Measurements from ENCODE around the gene ARID5B.

ARID5B gene

DNA sequence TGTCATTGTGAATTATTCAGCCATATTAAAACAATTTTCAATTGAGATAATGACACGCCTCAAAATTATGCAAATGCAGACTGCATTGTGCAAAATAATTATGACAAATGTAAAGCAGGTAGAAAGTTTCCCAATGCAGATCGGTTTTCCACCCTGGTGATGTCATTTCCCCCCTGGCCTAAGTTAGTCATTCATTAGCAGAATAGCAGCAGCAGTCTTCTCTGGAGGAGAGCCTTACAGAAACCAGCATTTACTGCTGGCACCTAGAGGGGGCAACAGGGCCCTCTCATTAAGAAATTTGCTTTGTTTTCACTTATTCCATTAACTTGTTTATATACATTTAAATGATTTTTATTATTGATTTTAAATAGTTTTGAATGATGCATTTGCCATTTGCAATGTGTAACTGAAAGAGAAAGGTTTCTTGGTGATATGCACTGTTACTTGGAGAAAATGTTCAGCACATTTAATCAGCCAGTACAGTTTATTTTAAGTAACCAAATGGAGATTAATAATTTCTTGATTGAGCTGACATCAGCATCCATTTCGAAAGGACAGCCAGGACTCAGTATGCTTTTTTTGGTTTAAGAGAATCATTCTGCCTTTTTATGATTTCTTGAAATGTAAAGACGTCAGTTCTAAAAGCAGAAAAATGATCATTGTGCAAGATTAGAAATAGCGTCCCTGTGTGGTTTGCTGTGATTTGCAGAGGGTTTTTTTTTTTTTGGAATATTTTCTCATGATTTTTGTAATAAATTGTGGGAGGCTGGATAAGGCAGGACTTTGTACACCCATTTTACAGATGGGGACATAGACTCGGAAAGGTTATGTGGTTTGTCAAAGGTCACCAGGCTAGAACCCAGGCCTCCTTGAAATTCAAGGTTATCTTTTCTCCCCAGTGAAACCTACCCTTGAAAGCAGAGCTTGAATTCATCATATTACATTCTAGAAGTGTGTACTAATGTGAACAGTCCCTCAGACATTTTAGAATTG, 3.5 kb downstream of the ARID5B start:
- DNase-seq (ENCODE audit: low read depth) = peak; percentile 76

DNA sequence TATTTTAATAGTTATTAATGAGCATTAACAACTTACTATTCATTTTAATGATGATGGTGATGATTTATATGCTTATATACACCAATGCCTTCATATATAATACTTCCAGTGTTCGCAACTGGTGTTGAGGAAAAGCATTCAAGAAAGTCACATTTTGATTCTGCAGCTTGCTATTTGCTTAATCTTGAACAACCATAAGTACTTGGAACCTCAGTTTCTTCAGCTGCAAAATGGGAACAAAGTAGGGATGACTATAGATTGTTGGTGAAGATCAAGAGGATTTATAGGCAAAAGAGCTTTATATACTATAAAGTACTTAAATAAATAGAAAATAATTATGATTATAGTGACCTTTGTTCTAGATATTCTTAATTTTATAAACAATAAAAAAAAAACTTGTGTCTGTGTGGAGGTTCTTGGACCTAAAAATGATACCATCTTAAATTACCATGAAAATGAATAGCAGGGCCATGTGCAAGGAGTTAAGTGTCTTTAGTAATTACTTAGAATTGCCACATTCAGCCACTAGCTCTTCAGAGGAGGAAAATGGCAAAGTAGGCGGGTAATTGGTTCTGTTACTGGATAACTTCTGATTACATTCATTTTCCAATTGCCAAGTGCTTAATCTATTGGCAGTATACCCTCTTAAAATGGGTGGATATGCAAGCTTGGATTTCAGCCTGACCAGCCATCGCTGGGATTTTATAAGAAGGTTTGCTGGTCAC, 4.5 kb downstream of the ARID5B start:
- DNase-seq (ENCODE audit: low read depth) = no peak

DNA sequence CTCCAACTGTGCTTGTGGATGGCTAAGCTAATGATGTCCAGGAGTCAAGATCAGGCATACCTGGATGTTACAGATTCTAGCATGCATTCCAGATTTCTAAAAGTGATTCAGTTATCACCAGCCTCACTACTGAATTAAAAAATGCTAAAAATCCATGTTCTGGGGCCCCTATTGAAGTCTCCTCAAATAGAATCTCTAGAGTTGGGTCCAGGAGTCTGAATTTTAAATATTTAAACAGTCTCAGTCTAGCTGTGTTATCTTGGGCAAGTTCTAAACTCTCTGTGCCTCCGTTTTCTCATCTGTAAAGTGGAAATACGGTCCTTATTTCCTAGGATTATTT, 5.0 kb downstream of the ARID5B start:
- DNase-seq (ENCODE audit: low read depth) = no peak

DNA sequence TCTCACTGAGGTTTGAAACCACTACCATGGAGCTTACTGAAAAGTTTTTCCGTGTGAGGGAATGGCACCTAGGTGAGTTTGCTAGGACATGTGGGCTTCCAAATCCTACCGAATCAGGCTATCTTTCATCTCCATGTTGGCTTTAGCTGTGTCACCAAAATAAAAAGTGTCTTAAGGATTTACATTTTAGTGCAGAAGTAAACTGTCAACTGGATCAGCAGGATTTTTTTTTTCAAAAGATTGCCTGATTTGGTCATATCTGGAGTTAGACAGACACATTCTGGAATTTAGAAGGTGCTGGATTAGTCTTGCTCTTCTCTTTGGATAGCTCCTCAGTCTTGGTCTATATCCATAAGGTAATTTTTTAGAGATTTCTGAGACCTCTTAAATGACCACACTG, 5.5 kb downstream of the ARID5B start:
- DNase-seq (ENCODE audit: low read depth) = no peak

DNA sequence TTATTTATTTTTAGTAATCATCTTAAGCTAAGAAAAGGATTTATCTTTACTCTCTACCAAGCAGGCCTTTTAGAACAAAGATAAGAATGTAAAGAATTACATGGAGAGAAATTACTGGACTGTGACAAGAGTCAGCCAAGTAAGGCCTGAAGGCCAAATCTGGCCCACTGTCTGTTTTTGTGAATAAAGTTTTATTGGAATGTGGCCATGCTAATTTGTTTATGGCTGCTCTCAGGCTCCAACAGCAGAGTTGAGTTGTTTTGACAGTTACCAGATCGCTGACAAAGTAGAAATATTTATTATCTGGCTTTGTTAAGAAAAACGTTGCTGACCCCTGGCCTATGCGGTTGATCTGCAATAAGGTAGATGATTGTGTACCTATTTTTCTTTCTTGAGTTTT, 6.1 kb downstream of the ARID5B start:
- no peak for DNase-seq (ENCODE audit: low read depth)

DNA sequence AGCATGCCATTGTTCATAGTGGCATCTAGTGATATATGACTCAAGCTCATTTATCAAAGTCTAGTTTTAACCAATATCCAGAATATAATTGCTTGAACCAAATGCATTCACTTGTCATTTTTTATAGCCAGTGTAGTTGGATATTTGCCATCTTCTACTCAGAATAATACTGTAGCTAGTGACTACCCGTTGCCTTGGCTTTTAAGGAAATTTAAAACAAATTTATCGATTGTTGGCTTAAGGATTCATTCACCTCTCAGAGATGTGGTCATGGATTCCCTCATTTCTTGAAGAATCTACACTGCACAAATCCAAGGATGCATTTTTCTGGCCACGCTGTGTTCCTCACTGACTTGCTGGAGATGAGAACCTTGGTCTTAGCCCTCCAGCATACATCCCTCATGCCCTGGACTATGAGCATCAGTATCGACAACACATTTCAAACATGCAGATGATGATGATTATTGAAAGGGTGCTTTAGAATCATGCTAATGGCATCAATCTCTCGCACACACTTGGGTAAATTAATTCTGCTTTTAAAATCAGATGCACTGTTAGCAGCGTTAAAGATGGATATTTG, 8.8 kb downstream of the ARID5B start:
- DNase-seq (ENCODE audit: low read depth) = no peak

DNA sequence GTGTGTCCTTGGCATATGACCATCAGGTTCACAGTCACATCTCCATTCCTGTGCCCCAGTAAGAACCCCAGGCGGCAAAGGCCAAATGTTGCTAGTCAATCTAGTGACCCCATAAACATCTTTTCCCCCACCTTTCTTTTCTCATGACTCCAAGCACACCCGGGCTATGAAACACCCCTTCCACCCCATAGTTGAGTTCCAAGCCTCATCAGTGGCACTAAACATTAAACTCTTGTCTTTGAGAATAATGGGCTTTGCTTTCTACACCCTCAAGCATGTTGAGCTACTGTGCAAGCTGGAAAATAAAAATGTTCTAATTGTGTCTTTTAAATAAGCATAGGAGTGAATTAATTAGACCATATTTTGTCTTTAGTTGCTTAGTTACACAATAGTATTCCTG, 9.4 kb downstream of the ARID5B start:
- DNase-seq (ENCODE audit: low read depth) = no peak

DNA sequence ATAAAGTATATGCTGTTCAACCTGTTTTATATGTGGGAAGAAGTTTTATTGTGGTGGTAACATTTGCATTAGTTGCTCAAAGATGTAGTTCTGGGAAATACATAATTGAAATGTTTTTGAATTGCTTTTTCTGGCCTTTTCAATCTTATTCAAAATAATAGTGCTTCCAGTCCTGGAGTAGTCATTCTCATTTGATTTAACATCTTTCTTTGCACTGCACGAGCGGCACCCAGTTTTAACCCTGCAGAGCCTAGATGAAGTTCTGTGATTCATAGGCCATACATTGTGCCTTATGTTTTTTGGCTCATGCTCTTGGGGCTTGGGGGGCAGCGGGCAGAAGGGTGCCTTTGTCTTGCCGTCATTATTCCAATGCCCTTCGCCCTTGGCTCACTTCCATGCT, 9.9 kb downstream of the ARID5B start:
- DNase-seq (ENCODE audit: low read depth) = no peak

DNA sequence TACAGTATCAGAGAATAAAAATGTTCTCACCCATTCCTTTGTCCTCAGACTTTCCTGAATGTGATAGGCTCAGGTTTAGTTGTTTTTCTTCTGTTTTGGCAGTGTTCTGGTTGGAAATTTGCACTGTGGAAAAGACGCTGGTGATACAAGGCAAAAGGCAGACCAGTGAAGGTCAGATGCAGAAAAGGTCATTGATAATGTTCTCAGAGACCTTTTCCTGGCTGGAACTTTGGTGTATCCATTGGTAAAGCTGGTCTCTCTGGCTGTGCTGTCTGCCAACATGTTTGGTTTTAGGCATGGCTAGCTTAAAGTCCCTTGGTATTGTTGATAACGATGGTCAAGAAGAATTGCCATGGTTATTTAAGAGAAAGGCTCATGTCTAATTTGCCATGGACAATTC, 11.5 kb downstream of the ARID5B start:
- no peak for DNase-seq (ENCODE audit: low read depth)

DNA sequence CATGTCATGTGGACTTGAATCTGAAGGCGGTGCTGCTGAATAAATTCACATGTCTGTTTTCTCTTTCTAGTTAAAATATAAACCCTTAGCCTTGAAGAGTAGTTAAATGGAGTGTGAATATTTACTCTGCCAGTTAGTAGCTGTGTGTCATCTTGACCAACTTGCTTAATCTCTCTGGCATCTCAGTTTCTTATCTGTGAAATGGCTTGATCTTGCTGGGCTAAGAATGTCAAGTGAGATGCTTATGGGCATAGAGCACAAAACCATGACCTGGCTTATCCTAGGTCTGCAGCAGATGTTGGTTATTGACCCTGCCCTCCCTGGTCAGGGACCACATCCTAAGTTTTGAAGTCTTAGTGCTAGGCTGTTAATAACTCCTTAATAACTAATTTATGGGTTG, 16.6 kb downstream of the ARID5B start:
- no peak for DNase-seq (ENCODE audit: low read depth)

DNA sequence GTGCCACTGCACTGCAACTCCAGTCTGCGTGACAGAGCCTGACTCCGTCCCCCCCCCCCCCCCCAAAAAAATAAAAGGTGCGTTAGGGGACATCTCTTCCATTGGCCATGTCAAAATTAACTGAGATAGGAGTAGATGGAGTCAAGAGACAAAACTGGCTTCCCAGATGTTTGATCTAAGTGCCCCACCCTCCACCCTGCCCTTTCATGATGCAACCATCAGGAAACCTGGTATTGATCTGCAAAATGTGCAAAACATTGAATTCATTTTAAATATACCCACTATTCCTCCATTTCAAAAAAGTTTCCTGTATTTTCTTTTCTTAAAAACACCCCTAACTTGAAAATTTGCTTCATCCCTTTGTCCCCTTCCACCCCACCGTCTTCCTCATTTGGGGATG, 17.5 kb downstream of the ARID5B start:
- no peak for DNase-seq (ENCODE audit: low read depth)

DNA sequence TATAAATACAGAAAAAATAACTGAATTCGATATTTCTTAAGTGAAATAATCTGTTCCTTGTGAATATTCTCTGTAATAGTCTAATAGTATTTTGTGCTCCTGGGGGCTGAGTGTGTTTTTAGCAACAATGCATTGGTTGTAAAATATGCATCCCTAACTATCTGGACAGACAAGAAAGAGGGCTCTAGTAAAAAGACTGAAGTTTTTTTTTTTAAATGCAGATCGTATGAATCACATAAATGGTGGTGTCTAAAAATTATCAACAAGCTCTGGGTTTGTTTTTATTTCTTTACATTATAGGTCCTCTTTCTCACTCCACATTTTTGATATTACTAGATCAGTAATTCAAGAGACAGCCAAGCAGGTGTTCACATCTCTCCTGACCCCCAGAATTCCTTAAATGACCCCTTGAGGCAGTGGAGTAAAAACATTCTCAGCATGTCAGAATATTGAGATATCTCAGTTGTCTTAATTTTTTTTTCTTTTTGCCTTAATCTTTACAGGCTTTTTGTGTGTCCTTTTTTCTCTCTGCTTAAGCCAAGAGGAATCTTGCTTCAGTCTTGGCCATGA, 18.2 kb downstream of the ARID5B start:
- DNase-seq (ENCODE audit: low read depth) = no peak

DNA sequence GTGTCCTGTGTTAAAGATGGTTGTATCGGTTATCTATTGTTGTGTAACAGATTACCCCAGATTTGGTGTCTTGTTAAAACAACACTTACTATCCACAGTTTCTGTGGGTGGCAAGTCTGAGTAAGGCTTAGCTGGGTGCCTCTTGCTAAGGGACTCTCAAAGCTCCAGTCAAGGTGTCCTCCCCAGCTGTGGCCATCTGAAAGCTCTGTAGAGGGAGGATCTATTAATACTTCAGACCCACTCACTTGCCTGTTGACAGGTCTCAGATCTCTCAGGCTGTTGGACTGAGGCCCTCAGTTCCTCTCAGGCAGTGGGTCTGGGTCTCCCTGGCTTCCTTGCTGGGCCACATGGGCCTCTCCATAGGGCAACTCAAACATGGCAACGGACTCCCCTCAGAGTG, 19.6 kb downstream of the ARID5B start:
- no peak for DNase-seq (ENCODE audit: low read depth)

DNA sequence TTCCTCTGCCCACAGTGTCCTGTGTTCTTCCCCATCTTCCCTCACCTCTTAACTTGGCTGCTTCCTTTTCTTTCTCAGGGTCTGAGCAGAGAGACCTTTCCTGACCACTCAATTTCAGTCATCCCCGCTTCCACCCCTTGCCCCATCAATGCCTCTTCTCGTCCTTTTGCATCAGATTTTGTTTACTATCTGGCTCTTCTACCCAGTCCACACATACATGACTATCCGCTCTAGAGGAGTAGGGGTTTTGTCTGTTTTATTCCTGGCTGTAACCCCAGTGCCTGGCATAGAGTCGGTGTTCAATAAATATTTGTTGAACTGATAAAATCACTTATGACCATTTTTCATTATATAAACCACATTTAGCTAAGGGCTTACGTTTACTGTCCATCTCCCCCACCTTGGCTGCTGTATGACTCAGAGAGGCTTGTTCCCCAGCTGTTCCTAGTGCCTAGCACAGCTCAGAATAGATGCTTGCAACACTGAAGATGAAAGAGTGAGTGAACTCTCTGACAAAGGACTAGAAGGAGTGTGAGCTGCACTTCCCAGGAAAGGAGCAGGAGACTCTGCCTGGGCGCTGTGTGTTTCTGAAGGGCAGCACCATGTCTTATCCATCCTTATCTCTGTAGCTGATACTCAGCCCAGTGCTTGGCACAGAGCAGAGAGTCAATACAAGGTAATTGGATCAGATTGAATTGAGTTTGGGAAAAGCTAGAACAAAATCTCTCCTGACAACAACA, 21.9 kb downstream of the ARID5B start:
- DNase-seq (ENCODE audit: low read depth) = no peak

DNA sequence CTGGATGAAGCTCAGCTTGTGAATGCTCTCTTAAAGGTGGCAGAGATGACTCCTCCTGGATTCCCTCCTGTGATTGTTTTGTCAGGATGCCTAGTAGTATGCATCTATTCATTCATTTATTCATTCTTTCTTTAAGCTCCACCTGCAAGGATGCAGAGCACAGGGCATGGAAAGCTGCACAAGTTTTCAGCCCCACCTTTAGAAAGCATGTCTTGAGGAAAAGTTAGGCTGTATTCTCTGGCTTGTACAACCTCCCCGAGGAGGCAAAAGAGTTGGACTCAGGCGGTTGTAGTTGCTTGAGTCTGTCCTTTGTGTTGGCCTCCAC, 22.4 kb downstream of the ARID5B start:
- DNase-seq (ENCODE audit: low read depth) = no peak

DNA sequence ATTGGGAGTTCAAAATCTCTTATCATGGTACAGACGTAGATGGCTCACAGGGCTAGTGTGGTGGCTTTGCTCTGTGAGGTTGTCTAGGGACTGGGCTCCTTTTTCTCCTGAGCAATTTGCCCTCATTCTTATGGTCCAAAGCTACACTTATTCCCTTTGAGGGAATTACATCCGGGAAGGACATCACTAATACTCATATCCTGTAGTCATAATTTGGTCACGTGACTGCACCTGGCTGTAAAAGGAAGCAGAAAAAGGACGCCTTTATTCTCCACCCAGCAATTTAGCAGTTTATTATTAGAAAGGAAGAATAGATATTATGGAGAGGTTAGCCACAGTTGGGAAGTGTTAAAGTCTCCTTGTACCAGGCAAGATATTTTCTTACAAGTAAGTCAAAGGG, 28.1 kb downstream of the ARID5B start:
- DNase-seq (ENCODE audit: low read depth) = no peak

DNA sequence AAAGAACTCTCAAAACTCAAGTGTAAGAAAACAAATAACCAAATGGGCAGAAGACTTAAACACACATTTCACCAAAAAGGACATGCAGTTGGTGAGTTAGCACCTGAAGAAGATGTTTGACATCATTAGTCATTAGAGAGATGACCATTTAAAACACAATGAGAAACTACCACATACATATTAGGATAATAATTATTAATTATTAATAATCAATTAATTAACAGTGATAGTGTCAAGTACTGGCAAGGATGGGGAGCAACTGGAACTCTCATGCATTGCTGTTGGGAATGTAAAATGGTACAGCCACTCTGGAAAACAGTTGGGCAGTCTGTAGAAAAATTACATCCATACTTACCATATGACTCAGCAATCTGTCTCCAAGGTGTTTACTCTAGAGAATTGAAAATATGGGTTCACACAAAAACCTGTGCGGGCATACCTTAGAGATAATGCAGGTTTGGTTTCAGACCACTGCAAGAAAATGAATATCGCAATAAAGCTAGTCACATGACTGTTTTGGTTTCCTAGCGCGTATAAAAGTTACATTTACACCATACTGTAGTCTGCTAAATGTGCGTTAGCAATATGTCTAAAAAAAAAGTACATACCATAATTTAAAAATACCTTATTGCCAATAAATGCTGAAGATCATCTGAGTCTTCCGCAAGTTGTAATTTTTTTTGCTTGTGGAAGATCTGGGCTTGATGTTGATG, 30.3 kb downstream of the ARID5B start:
- DNase-seq (ENCODE audit: low read depth) = no peak

DNA sequence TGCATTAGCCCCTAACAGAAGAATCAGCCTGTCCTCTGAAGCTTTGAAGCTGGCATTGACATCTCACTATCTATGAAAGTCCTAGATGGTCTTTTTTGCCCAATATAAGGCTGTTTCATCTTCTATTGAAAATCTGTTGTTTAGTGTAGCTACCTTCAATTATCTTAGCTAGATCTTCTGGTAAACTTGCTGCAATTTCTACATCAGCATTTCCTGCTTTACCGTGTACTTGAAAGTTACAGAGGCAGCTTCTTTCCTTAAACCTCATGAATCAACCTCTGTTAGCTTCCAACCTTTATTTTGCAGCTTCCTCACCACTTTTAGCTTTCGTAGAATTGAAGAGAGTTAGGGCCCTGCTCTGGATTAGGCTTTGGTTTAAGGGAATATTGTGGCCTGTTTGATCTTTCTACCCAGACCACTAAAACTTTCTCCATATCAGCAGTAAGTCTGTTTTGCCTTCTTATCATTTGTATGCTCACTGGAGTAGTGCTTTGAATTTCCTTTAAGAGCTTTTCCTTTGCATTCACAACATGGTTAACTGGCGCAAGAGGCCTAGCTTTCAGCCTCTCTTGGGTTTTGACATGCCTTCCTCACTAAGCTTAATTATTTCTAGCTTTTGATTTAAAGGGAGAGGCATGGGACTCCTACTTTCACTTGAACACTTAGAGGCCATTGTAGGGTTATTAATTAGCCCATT, 32.5 kb downstream of the ARID5B start:
- DNase-seq (ENCODE audit: low read depth) = no peak

DNA sequence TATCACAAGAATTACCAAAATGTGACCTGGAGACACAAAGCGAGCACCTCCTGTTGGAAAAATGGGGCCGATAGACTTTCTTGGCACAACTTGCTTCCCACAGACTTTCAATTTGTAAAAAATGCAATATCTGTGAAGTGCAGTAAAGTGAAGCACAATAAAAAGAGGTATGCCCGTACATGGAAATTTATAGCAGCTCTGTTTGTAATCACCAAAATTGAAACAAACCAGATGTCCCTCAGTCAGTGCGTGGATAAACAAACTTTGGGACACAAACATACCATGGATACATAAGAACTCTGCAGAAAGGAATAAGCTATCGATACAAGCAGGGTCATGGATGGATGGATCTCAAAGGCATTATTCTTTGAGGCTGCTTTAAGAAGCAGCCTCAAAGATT, 33.6 kb downstream of the ARID5B start:
- no peak for DNase-seq (ENCODE audit: low read depth)

DNA sequence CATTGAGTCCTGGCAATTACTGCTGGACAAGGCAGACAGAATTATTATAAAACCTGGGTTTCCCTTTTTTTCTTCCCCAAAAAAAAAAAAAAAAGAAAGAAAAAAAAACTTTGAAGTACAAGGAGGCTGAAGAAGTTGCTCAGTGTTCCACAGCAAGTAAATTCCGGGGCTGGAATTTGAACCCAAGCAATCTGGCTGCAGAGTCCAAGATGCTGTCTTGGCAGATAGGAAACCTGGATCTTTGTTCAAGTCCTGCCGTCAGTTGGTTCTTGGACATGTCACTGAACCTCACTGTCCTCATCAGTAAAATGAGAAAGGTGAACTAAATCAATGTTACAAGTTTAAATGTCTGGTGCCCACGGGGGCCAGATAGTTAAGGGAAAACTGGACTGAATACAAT, 35.3 kb downstream of the ARID5B start:
- no peak for DNase-seq (ENCODE audit: low read depth)
